ENCODE results near the gene PPIF.

Gene PPIF

GRCh38 chr10:79347226-79347893 lies at the start of gene PPIF:
TSS of gene PPIF (plus strand) at chr10:79347469. CDS start at chr10:79347549, 80 bp downstream.
- DNase-seq (ENCODE audit: low read depth in 4 of 4, low spot score in 1 of 4), result peak; percentile 89 to 96 (median 90)

GRCh38 chr10:79298403-79299244 lies 48.6 kb upstream of the PPIF start:
- DNase-seq (ENCODE audit: low read depth in 4 of 4, low spot score in 1 of 4), result peak in 1 of 4 experiments; percentile 63

- no peak for DNase-seq (ENCODE audit: low read depth in 4 of 4, low spot score in 1 of 4)
Observed at GRCh38 chr10:79299397-79300241, 47.6 kb upstream of the PPIF start.

- no peak for DNase-seq (ENCODE audit: low read depth in 4 of 4, low spot score in 1 of 4)
Observed at GRCh38 chr10:79300711-79301110, 46.6 kb upstream of the PPIF start.

GRCh38 chr10:79301754-79302530 lies 45.3 kb upstream of the PPIF start:
- DNase-seq (ENCODE audit: low read depth in 4 of 4, low spot score in 1 of 4), result no peak

GRCh38 chr10:79303631-79304478 lies 43.4 kb upstream of the PPIF start:
- no peak for DNase-seq (ENCODE audit: low read depth in 4 of 4, low spot score in 1 of 4)

- no peak for DNase-seq (ENCODE audit: low read depth in 4 of 4, low spot score in 1 of 4)
Observed at GRCh38 chr10:79304479-79305087, 42.7 kb upstream of the PPIF start.

GRCh38 chr10:79305515-79305914 lies 41.8 kb upstream of the PPIF start:
- DNase-seq (ENCODE audit: low read depth in 4 of 4, low spot score in 1 of 4), result no peak

- DNase-seq (ENCODE audit: low read depth in 4 of 4, low spot score in 1 of 4), result no peak
Observed at GRCh38 chr10:79305988-79306387, 41.3 kb upstream of the PPIF start.

- DNase-seq (ENCODE audit: low read depth in 4 of 4, low spot score in 1 of 4), result no peak
Observed at GRCh38 chr10:79306644-79307220, 40.5 kb upstream of the PPIF start.

GRCh38 chr10:79308016-79308415 lies 39.3 kb upstream of the PPIF start:
- DNase-seq (ENCODE audit: low read depth in 4 of 4, low spot score in 1 of 4), result no peak

GRCh38 chr10:79308969-79309665 lies 38.2 kb upstream of the PPIF start:
- no peak for DNase-seq (ENCODE audit: low read depth in 4 of 4, low spot score in 1 of 4)

GRCh38 chr10:79310200-79310865 lies 36.9 kb upstream of the PPIF start:
- DNase-seq (ENCODE audit: low read depth in 4 of 4, low spot score in 1 of 4), result no peak

- no peak for DNase-seq (ENCODE audit: low read depth in 4 of 4, low spot score in 1 of 4)
Observed at GRCh38 chr10:79310911-79311573, 36.2 kb upstream of the PPIF start.

- DNase-seq (ENCODE audit: low read depth in 4 of 4, low spot score in 1 of 4), result no peak
Observed at GRCh38 chr10:79311581-79312407, 35.5 kb upstream of the PPIF start.

GRCh38 chr10:79312601-79313187 lies 34.6 kb upstream of the PPIF start:
- no peak for DNase-seq (ENCODE audit: low read depth in 4 of 4, low spot score in 1 of 4)

Measured in stimulated activated CD4-positive, alpha-beta T cell treated with anti-CD3 and anti-CD28 coated beads, Interleukin-1b, Interleukin-23, amount 100 ng/mL, for 24 hours (primary cell).